ENCODE measurements around the gene DCTN2.

GRCh38 chr12:57575771-57576612, 29.0 kb upstream of the DCTN2 start:
- TF ChIP-seq, protein P1, sequence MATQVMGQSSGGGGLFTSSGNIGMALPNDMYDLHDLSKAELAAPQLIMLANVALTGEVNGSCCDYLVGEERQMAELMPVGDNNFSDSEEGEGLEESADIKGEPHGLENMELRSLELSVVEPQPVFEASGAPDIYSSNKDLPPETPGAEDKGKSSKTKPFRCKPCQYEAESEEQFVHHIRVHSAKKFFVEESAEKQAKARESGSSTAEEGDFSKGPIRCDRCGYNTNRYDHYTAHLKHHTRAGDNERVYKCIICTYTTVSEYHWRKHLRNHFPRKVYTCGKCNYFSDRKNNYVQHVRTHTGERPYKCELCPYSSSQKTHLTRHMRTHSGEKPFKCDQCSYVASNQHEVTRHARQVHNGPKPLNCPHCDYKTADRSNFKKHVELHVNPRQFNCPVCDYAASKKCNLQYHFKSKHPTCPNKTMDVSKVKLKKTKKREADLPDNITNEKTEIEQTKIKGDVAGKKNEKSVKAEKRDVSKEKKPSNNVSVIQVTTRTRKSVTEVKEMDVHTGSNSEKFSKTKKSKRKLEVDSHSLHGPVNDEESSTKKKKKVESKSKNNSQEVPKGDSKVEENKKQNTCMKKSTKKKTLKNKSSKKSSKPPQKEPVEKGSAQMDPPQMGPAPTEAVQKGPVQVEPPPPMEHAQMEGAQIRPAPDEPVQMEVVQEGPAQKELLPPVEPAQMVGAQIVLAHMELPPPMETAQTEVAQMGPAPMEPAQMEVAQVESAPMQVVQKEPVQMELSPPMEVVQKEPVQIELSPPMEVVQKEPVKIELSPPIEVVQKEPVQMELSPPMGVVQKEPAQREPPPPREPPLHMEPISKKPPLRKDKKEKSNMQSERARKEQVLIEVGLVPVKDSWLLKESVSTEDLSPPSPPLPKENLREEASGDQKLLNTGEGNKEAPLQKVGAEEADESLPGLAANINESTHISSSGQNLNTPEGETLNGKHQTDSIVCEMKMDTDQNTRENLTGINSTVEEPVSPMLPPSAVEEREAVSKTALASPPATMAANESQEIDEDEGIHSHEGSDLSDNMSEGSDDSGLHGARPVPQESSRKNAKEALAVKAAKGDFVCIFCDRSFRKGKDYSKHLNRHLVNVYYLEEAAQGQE (IDR thresholded peaks at IDR 0.05; ENCODE audit: low read depth), result no peak
- TF ChIP-seq EP300 (IDR thresholded peaks at IDR 0.05; ENCODE audit: borderline replicate concordance) (no peak), ZBTB7A (IDR thresholded peaks at IDR 0.05; ENCODE audit: low read depth) (no peak), CREB1 (IDR thresholded peaks at IDR 0.05; ENCODE audit: low read depth) (no peak), TCF12 (IDR thresholded peaks at IDR 0.05; ENCODE audit: low read depth) (no peak), CEBPB (IDR thresholded peaks at IDR 0.05) (no peak), RAD21 (IDR thresholded peaks at IDR 0.05; ENCODE audit: low read depth) (no peak)
- TF ChIP-seq, protein P2, sequence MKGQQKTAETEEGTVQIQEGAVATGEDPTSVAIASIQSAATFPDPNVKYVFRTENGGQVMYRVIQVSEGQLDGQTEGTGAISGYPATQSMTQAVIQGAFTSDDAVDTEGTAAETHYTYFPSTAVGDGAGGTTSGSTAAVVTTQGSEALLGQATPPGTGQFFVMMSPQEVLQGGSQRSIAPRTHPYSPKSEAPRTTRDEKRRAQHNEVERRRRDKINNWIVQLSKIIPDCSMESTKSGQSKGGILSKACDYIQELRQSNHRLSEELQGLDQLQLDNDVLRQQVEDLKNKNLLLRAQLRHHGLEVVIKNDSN (IDR thresholded peaks at IDR 0.05), result no peak
- TF ChIP-seq, protein P3, sequence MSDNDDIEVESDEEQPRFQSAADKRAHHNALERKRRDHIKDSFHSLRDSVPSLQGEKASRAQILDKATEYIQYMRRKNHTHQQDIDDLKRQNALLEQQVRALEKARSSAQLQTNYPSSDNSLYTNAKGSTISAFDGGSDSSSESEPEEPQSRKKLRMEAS (IDR thresholded peaks at IDR 0.05), result no peak
